ENCODE measurements around the gene PIP4K2B.
A peak's percentile ranks its signal among the peaks of the same experiment; 100 is the strongest.

GRCh38 chr17:38729886-38730525, 69.3 kb downstream of the PIP4K2B start, which contains the start of gene CISD3:
- TF ChIP-seq CTCF (IDR thresholded peaks at IDR 0.05) (peak in 11 of 12 donors; percentile 51 to 90 (median 78)), POLR2A (IDR thresholded peaks at IDR 0.05) (peak in 1 of 2 donors; percentile 51)
